Stomach smooth muscle (tissue), 2 donors: Measurements from ENCODE around the gene NPPB.
A peak's percentile ranks its signal among the peaks of the same experiment; 100 is the strongest.
"Not testable (repeated sequence)": the region's sequence is repeated elsewhere in the genome, so short reads cannot be mapped to it uniquely, and the experiment has no call there.

Experiments used
- H3K27ac ChIP-seq: one replicate; pipeline ENCODE4 v1.7.0; 2013; ENCODE audit warnings: mild to moderate bottlenecking, low read length, inconsistent platforms
- H3K27me3 ChIP-seq, 2 donors: one replicate each; pipeline ENCODE4 v1.7.0; 2013; ENCODE audit warnings: low read length in 2 of 2; ENCODE audit not compliant: insufficient read depth in 2 of 2, control insufficient read depth in 1 of 2
- H3K36me3 ChIP-seq, 2 donors: one replicate each; pipeline ENCODE4 v1.7.0; 2013; ENCODE audit warnings: low read length in 2 of 2; ENCODE audit not compliant: control insufficient read depth in 2 of 2, insufficient read depth in 2 of 2
- H3K4me1 ChIP-seq: one replicate; pipeline ENCODE4 v1.7.0; 2013; ENCODE audit warnings: low read length; ENCODE audit not compliant: control insufficient read depth, insufficient read depth
- H3K4me3 ChIP-seq, 2 donors: one replicate each; pipeline ENCODE4 v1.7.0; 2013; ENCODE audit warnings: low read length in 2 of 2
- H3K9ac ChIP-seq, 2 donors: one replicate each; pipeline ENCODE4 v1.7.0; 2013; ENCODE audit warnings: low read length in 2 of 2, mild to moderate bottlenecking in 1 of 2
- H3K9me3 ChIP-seq, 2 donors: one replicate each; pipeline ENCODE4 v1.7.0; 2013; ENCODE audit warnings: low read length in 2 of 2; ENCODE audit not compliant: control insufficient read depth in 2 of 2
- donor health status: healthy.
- donor health status: Pancreatic carcinoma.

NPPB gene

GRCh38 chr1:11858613-11858967 is at the start of gene NPPB:
TSS of gene NPPB (minus strand) at chr1:11858945. CDS start at chr1:11858833, 112 bp downstream.
- peaks cover 38 to 44% of the 10 kb centered on the region in 2 donors for H3K27me3 ChIP-seq
- peaks cover 4% of the 10 kb centered on the region for H3K4me1 ChIP-seq
- H3K27ac ChIP-seq: no peak within 1 kb of the TSS
- no peaks in the 10 kb centered on the region for H3K9me3 ChIP-seq
- no peak within 1 kb of the TSS for H3K9ac ChIP-seq
- H3K36me3 ChIP-seq: no peaks in the 10 kb centered on the region
- no peak within 1 kb of the TSS for H3K4me3 ChIP-seq

GRCh38 chr1:11908095-11908675 is 49.4 kb upstream of the NPPB start:
- Histone ChIP-seq H3K4me1 (peaks cover 10% of the 10 kb centered on the region), H3K9ac (peak overlapping the region; percentile 84 to 96), H3K9me3 (no peaks in the 10 kb centered on the region), H3K36me3 (no peaks in the 10 kb centered on the region), H3K27ac (peak overlapping the region; percentile 99), H3K27me3 (no peaks in the 10 kb centered on the region), H3K4me3 (peak overlapping the region; percentile 83 to 87)

GRCh38 chr1:11907275-11908094 is 48.7 kb upstream of the NPPB start:
- Histone ChIP-seq H3K27ac (peak overlapping the region; percentile 99), H3K4me1 (peaks cover 10% of the 10 kb centered on the region), H3K27me3 (no peaks in the 10 kb centered on the region), H3K9ac (peak overlapping the region; percentile 84 to 96), H3K4me3 (peak overlapping the region in 1 of 2 donors; percentile 87), H3K36me3 (no peaks in the 10 kb centered on the region), H3K9me3 (no peaks in the 10 kb centered on the region)

DNA sequence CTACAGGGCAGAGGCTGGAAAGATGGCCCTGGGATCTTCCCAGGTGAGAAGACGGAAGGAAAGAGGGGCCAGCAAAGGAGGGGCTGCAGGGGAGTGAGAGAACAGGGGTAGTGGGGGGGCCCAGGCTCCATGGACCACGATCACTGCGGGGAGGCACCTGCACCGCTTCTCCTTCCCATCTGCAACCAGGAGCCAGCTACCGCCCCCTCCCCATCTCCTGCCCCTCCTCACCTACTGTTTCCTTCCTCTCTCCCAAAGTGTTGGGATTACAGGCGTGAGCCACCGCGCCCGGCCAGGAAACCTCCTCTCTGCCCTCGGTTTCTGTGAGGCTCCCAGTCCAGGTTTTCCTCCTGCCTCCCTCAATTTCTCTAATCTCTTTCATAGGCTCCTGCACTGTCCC is 48.1 kb upstream of the NPPB start:
- H3K9me3 ChIP-seq: no peaks in the 10 kb centered on the region
- no peaks in the 10 kb centered on the region for H3K27me3 ChIP-seq
- H3K9ac ChIP-seq: no peak overlapping the region
- no peak overlapping the region for H3K27ac ChIP-seq
- H3K4me3 ChIP-seq: no peak overlapping the region
- H3K4me1 ChIP-seq: peaks cover 10% of the 10 kb centered on the region
- H3K36me3 ChIP-seq: no peaks in the 10 kb centered on the region

GRCh38 chr1:11904978-11905377 is 46.2 kb upstream of the NPPB start:
- Histone ChIP-seq H3K27me3 (no peaks in the 10 kb centered on the region), H3K4me3 (no peak overlapping the region), H3K4me1 (peaks cover 10% of the 10 kb centered on the region), H3K27ac (no peak overlapping the region), H3K36me3 (no peaks in the 10 kb centered on the region), H3K9ac (no peak overlapping the region), H3K9me3 (no peaks in the 10 kb centered on the region)

- not testable (repeated sequence) for H3K36me3 ChIP-seq, H3K4me3 ChIP-seq, H3K9me3 ChIP-seq, H3K4me1 ChIP-seq, H3K27me3 ChIP-seq, H3K9ac ChIP-seq, H3K27ac ChIP-seq
Measured at GRCh38 chr1:11904156-11904555, 45.4 kb upstream of the NPPB start.

GRCh38 chr1:11903210-11903609 is 44.5 kb upstream of the NPPB start:
- Histone ChIP-seq H3K9me3 (no peaks in the 10 kb centered on the region), H3K27me3 (peaks cover 11 to 13% of the 10 kb centered on the region in 2 donors), H3K4me1 (peaks cover 2% of the 10 kb centered on the region), H3K36me3 (no peaks in the 10 kb centered on the region), H3K4me3 (no peak overlapping the region), H3K9ac (no peak overlapping the region), H3K27ac (no peak overlapping the region)

- not testable (repeated sequence) for H3K36me3 ChIP-seq, H3K9me3 ChIP-seq, H3K27ac ChIP-seq, H3K9ac ChIP-seq, H3K4me3 ChIP-seq, H3K4me1 ChIP-seq
- peaks cover 13 to 16% of the 10 kb centered on the region in 2 donors for H3K27me3 ChIP-seq
Measured at GRCh38 chr1:11901446-11901845, 42.7 kb upstream of the NPPB start.

- Histone ChIP-seq H3K4me1 (no peaks in the 10 kb centered on the region), H3K9ac (no peak overlapping the region), H3K36me3 (no peaks in the 10 kb centered on the region), H3K9me3 (no peaks in the 10 kb centered on the region), H3K4me3 (no peak overlapping the region), H3K27me3 (peaks cover 18 to 23% of the 10 kb centered on the region in 2 donors), H3K27ac (no peak overlapping the region)
Measured at GRCh38 chr1:11898831-11899467, 40.2 kb upstream of the NPPB start.

- Histone ChIP-seq H3K9me3 (no peaks in the 10 kb centered on the region), H3K4me1 (no peaks in the 10 kb centered on the region), H3K36me3 (no peaks in the 10 kb centered on the region), H3K27me3 (peaks cover 18 to 25% of the 10 kb centered on the region in 2 donors), H3K9ac (no peak overlapping the region), H3K27ac (no peak overlapping the region), H3K4me3 (no peak overlapping the region)
Measured at GRCh38 chr1:11898086-11898785, 39.5 kb upstream of the NPPB start.
